Psoas muscle (tissue), 8 donors: Measurements from ENCODE around the gene MCRS1. TPM values are rescaled to one million over a fixed set of nuclear protein-coding genes. Genes with fewer than 3 reads are reported as not detected.
"Not testable (repeated sequence)": the region's sequence is repeated elsewhere in the genome, so short reads cannot be mapped to it uniquely, and the experiment has no call there.

Experiments used
- ATAC-seq, 4 donors: fragments of 200-7000 bp; cut with Tn5 transposase; one replicate each; pipeline ENCODE4 v1.9.1; 2020; ENCODE audit warnings: moderate library complexity in 3 of 4, mild to moderate bottlenecking in 2 of 4
- DNase-seq, 2 donors: peaks; one replicate each; pipeline ENCODE4 v3.0.0-alpha.2; 2020
- H3K27ac ChIP-seq: fragments of 200-600 bp; one replicate; pipeline ENCODE4 v1.8.0; 2022
- H3K27me3 ChIP-seq, 3 donors: fragments of 200-600 bp in 1 of 3; one replicate each; pipeline versions ENCODE4 v1.6.1 to v1.8.0; 2013 to 2022; ENCODE audit warnings: low read length in 2 of 3, mild to moderate bottlenecking in 2 of 3, moderate library complexity in 1 of 3; ENCODE audit not compliant: insufficient read depth in 3 of 3
- H3K36me3 ChIP-seq, 2 donors: fragments of 200-600 bp in 1 of 2; one replicate each; pipeline versions ENCODE4 v1.6.1 to v1.8.0; 2013 to 2022; ENCODE audit warnings: low read depth in 1 of 2, mild to moderate bottlenecking in 1 of 2, moderate library complexity in 1 of 2; ENCODE audit not compliant: insufficient read depth in 1 of 2
- H3K4me1 ChIP-seq: fragments of 200-600 bp; one replicate; pipeline ENCODE4 v1.8.0; 2022
- H3K4me3 ChIP-seq: fragments of 200-600 bp; one replicate; pipeline ENCODE4 v1.8.0; 2022; ENCODE audit warnings: mild to moderate bottlenecking
- H3K9me3 ChIP-seq: fragments of 200-600 bp; one replicate; pipeline ENCODE4 v1.8.0; 2022
- CTCF ChIP-seq: fragments of 200-600 bp; IDR thresholded peaks from one replicate; pipeline ENCODE4 v1.8.0; 2022; ENCODE audit warnings: antibody characterized with exemption
- WGBS, 3 donors: extraction: QIAGEN DNeasy Blood & Tissue Kit; methylation state at CpG; one replicate each; pipeline versions ENCODE4 v1.1.6 to v1.1.7; 2013; 5-methylcytosine and 5-hydroxymethylcytosine counted together
- intact Hi-C, 2 donors: fragments of 100-400 bp; cut with DNase I; formaldehyde crosslinking; loops; one replicate each; pipeline versions ENCODE4 v1.11.0 to v1.14.2; 2022
- polyA plus RNA-seq, 3 donors: library from polyadenylated mRNA; stranded (reverse); fragments of 200-250 nt; gene quantifications; one replicate each; pipeline ENCODE4 v1.2.3, GENCODE V29; 2013
- total RNA-seq, 4 donors: library from RNA; stranded (reverse); fragmentation: NEBNext Ultra II Directional in 2 of 4; extraction: Animal tissue kit (Norgen Biotek cat#: 25700) in 2 of 4; gene quantifications; one replicate each; pipeline versions ENCODE4 v1.2.1 to v1.2.4, GENCODE V29; 2021 to 2023
- donor health status: healthy with polysubstance abuse.
- donor health status: DM: no; HTN: no; CAD: no; lungs with moderate emphysema.
- donor health status: Bipolar disorder and iron deficiency.
- donor health status: healthy.
- donor health status: DM: yes; HTN: yes; CAD: no.
- donor health status: DM: no; HTN: no; CAD: no.
- donor health status: DM: no; HTN: no; CAD: no.
- donor health status: DM: yes; HTN: yes; CAD: no.

Gene MCRS1
- total and polyA plus RNA-seq, 7 donors, result 24.3 to 82.3 (median 40.2) TPM

- no peaks in the 10 kb centered on the region for H3K36me3 ChIP-seq
- intact Hi-C loops, result no loop called here
- H3K27ac ChIP-seq, result no peak overlapping the region
- H3K9me3 ChIP-seq, result no peaks in the 10 kb centered on the region
- DNase-seq (no peak), ATAC-seq (no peak)
- H3K27me3 ChIP-seq, result no peaks in the 10 kb centered on the region
- H3K4me3 ChIP-seq, result no peak overlapping the region
- no peak for TF ChIP-seq CTCF
- no peaks in the 10 kb centered on the region for H3K4me1 ChIP-seq
- WGBS, 3 donors, result 53 to 70% (median 56%) methylated on average over 1 of the region's 1 CpG
Observed at GRCh38 chr12:49609875-49610154, 41.9 kb upstream of the MCRS1 start.

GRCh38 chr12:49609059-49609874, 41.3 kb upstream of the MCRS1 start:
- no peak for DNase-seq
- Histone ChIP-seq H3K36me3 (no peaks in the 10 kb centered on the region), H3K4me1 (no peaks in the 10 kb centered on the region), H3K27me3 (no peaks in the 10 kb centered on the region), H3K9me3 (no peaks in the 10 kb centered on the region), H3K27ac (no peak overlapping the region), H3K4me3 (no peak overlapping the region)
- intact Hi-C loops, result no loop called here
- no peak for ATAC-seq
- 92 to 100% (median 96%) methylated on average over 2 of the region's 2 CpGs for WGBS, 3 donors
- no peak for TF ChIP-seq CTCF

GRCh38 chr12:49605539-49605938, 37.6 kb upstream of the MCRS1 start, which contains the start of gene FAM186B:
TSS of gene FAM186B (minus strand) at chr12:49605639. CDS start at chr12:49605477, 162 bp downstream.
- intact Hi-C loops, DNase-seq, H3K27ac ChIP-seq, ATAC-seq, H3K9me3 ChIP-seq, H3K4me1 ChIP-seq, H3K4me3 ChIP-seq, H3K36me3 ChIP-seq, H3K27me3 ChIP-seq: not testable (repeated sequence)
- 97 to 99% (median 98%) methylated on average over 3 to 4 of the region's 4 CpGs for WGBS, 3 donors

GRCh38 chr12:49604856-49605255, 36.9 kb upstream of the MCRS1 start:
- no peak overlapping the region for H3K27ac ChIP-seq

GRCh38 chr12:49603721-49604120, 35.8 kb upstream of the MCRS1 start:
- intact Hi-C loops, result no loop called here
- no peak for TF ChIP-seq CTCF
- no peaks in the 10 kb centered on the region for H3K9me3 ChIP-seq
- 73 to 79% (median 76%) methylated on average over 1 of the region's 1 CpG for WGBS, 3 donors
- no peaks in the 10 kb centered on the region for H3K27me3 ChIP-seq
- no peaks in the 10 kb centered on the region for H3K4me1 ChIP-seq
- ATAC-seq, result no peak
- H3K27ac ChIP-seq, result no peak overlapping the region
- H3K36me3 ChIP-seq, result no peaks in the 10 kb centered on the region
- H3K4me3 ChIP-seq, result no peak overlapping the region
- no peak for DNase-seq

More at GRCh38 chr12:49604856-49605255, 36.9 kb upstream of the MCRS1 start:
- Histone ChIP-seq H3K36me3 (no peaks in the 10 kb centered on the region), H3K9me3 (no peaks in the 10 kb centered on the region), H3K27me3 (no peaks in the 10 kb centered on the region), H3K4me1 (no peaks in the 10 kb centered on the region), H3K4me3 (no peak overlapping the region)
- WGBS, 3 donors, result 59 to 66% (median 63%) methylated on average over 5 of the region's 5 CpGs
- ATAC-seq, result no peak
- intact Hi-C loops, result no loop called here
- no peak for TF ChIP-seq CTCF
- DNase-seq, result no peak
